ENCODE data around the gene USP3.

The USP3 gene

GRCh38 chr15:63504247-63504978, at the start of gene USP3:
TSS of gene USP3 (plus strand) at chr15:63504593. CDS start at chr15:63504740, 147 bp downstream.
- peak; percentile 96 for DNase-seq

DNA sequence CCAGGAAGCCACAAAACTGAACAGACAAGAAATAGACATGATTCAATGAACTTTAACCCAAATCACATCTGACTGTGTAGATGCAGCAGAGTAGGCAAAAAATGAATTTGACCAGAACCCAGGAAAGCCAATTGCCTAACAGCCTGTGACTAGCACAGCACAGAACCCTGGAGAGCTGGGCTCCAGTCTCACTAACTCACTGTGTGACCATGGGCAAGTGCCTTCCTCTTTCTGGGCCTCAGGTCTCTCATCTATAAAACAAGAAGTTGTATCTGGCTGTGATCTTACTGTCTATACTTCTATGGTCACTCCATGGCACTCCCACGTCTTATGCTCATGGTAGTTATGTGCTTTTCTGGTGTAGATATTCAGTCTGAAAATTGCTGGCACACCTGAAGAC, 48.1 kb upstream of the USP3 start:
- no peak for DNase-seq

- DNase-seq = no peak
Measured at GRCh38 chr15:63457379-63457778, 47.0 kb upstream of the USP3 start.

DNA sequence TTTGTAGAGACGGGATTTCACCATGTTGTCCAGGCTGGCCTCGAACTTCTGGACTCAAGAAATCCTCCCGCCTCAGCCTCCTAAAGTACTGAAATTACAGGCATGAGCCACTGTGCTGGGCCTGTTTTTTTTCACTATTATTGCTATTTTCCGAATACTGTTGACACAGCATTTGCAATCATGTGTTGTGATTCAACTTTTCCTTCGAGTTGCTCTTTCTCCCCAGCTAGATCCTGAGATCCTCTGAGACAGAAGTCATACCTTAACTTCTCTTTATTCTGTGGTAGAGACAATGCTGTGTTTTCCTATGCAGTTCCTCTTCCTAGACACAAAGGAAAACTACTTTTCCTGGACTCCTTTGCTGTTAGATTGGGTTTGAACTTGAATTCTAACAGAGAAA, 46.4 kb upstream of the USP3 start:
- DNase-seq = no peak

DNA sequence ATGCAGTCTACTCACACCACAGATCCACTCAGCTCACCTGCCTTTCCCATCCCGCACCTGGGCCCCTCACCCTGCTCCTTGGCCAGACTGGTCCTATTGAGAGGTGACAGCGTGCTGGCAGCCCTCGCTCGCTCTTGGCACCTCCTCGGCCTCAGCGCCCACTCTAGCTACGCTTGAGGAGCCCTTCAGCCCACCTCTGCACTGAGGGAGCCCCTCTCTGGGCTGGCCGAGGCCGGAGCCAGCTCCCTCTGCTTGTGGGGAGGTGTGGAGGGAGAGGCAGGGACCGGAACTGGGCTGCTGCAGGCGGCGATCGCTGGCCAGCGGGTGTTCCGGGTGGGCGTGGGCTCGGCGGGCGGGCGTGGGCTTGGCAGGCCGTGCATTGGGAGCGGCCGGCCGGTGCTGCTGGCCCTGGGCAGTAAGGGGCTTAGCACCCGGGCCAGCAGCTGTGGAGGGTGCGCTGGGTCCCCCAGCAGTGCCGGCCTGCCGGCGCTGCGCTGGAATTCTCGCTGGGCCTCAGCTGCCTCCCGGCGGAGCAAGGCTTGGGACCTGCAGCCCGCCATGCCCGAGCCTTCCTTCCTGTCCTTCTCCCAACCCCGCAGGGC, 45.5 kb upstream of the USP3 start:
- DNase-seq = no peak

- DNase-seq = no peak
Measured at GRCh38 chr15:63460210-63461155, 43.9 kb upstream of the USP3 start.

DNA sequence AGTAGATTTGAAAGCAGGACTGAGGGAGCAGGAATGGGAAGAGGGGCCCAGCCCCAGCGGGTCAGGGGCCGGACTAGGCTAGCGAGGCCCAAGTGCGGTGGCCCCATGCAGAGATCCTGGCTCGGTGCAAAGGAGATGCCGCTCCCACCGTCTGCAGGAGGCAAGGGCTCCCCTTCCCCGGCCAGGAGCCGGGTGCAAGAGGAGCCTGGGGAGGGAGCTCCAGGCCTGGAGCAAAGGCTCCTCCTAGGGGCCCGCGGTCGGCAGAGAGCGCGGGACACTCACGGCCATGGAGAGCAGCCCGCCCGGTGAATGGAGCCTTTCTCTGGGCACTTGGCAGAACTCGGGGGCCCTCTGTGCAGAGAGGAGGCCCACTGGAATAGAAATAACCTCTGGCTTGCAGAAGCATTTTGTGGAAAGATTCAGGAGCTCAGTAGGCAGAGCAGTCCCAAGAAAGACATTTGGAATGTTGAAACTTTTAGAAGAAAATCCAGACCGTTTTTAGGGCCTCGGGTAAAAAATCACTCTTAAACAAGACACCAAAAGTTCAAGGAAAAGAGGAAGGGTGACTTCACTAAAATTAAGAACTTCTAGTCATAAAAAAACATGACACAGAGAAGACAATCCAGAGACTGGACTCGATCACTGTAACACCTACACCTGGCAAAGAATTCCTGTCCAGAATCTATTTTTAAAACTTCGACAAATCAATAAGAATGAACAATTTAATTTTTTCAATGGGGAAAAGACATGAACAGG, 43.0 kb upstream of the USP3 start:
- no peak for DNase-seq

DNA sequence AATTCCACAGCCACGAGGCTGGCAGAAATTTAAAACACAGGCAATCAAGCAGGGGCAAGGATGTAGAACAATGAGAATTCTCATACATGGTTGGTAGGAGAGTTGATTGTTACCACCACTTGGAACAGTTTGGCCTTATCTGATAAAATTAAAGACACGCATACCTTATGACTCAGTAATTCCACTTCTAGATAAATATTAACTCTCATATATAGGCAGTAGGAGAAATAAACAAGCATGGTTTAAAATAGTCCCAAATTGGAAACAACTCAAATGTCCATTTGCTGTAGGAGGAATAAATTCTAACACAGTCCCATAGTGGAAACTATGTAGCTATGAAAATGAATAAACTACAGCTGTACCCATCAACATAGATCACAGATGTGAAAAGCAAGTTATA, 42.3 kb upstream of the USP3 start:
- no peak for DNase-seq

DNA sequence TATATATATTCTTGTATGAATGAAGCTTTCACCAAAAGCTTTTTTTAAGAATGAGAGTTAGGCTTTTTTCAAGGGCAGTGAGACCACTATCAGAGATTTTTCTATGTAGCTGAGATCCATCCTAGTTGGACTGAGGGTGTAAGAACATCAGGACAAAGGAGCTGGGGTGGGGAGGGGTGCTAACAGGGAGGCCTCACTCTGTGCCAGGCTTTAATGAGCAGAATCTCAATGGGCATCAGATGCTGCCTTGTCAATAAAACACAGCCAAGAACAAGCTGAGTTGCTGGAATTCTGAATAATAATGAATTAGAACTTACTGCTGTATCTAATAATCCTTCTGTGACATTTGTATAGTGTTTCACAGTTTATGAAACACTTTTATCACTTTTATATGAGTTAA, 41.4 kb upstream of the USP3 start:
- DNase-seq = no peak

DNA sequence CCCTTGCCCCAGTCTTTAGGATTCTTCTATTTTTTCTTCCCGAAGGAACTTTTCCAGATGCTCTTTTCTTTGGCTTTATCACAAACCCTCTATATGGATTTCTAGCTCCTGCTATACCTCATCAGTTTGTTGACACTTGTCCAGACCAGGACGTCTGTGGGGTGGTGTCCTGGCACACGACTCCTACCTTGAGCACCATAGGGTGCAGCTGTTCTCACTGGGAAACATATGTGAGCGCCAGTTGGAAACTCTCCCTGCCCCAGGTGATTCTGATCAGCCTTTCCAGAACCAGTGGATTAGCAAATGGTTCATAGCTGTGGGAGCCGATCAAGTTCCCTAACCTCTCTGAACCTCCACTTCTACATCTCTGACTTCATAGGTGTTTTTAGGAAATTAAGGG, 40.6 kb upstream of the USP3 start:
- no peak for DNase-seq

GRCh38 chr15:63465104-63465503, 39.3 kb upstream of the USP3 start:
- no peak for DNase-seq

DNA sequence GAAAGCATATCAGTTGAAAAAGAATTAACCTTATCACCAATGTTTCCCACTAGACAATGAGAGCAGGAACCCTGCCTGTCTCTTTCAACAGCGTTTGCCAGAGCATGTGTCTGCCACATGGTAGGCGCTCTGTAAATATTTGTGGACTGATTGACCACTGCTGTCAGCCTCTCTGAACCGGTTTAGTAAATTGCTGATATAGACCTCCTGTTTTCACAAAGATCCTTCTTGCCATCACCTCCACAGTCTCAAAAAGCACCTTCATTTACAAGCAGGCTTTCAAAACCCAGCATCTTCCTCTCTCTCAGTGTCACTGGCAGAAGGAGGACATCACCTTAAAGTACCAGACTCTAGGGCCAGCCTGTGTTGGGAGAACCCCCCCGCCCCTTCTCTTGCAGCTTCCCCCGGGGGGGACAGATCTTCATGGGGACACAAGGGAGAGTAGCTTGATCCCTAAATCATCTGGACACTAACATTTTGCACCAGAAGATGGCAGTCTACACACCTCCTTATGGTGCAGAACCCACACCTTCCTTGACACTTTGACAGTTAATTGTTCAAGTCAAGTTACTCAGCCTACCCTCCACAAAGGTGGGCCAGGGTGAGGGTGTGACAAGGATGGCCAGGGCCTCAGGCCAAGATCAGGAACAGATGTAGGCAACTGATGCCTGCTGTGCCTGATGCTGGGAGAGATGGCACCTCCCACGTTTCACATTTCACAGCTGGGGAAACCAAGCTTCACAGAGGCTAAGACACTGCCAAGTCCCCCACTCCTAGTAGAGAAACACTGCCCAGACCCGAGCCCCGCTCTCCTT, 37.8 kb upstream of the USP3 start:
- peak; percentile 34 for DNase-seq

- no peak for DNase-seq
Measured at GRCh38 chr15:63469190-63469589, 35.2 kb upstream of the USP3 start.

GRCh38 chr15:63469984-63470383, 34.4 kb upstream of the USP3 start:
- no peak for DNase-seq

DNA sequence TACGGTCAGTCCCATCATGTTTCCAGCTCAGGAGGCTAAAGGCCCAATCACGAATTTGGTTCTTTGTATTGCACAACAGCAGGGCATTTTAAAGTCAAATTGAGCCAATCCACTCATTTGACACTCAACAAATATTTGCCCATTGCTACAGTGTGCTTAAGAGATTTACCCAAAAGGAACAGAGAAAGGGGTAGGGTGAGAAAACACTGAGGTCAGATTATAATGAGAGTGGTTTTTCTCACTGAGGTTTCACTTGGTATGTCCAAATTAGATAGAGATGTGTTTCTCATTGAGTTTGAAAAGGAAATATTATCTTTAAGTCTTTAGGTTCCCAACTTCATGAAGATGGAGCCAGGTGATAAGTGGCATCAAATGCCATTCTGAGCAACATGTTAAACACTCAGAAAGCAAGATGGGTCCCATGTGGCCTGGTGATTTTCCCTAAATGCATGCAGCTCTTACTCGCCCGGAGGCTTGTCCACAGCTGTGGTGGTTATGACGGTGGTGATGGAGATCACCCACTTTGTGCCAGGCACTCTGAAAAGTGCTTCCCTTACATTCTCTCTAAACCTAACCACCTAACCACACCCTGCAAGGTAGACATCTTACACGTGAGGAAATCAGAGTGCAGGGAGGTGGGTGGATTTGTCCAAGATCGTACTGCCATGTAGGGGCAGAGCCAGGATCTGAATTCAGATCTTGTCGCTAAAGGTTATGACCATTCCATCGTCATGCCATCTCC, 31.2 kb upstream of the USP3 start:
- DNase-seq = no peak

DNA sequence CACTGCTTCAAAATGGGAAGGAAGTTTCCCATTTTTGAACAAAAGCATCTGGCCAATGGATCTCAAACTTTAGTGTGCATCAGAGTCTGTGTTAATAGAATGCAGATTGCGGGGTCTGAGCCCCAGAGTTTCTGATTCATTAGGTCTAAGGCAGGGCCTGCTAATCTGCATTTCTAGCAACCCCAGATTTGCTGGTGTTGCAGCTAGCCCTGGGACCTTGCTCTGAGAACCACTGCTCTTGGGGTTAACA, 30.7 kb upstream of the USP3 start:
- DNase-seq = no peak

DNA sequence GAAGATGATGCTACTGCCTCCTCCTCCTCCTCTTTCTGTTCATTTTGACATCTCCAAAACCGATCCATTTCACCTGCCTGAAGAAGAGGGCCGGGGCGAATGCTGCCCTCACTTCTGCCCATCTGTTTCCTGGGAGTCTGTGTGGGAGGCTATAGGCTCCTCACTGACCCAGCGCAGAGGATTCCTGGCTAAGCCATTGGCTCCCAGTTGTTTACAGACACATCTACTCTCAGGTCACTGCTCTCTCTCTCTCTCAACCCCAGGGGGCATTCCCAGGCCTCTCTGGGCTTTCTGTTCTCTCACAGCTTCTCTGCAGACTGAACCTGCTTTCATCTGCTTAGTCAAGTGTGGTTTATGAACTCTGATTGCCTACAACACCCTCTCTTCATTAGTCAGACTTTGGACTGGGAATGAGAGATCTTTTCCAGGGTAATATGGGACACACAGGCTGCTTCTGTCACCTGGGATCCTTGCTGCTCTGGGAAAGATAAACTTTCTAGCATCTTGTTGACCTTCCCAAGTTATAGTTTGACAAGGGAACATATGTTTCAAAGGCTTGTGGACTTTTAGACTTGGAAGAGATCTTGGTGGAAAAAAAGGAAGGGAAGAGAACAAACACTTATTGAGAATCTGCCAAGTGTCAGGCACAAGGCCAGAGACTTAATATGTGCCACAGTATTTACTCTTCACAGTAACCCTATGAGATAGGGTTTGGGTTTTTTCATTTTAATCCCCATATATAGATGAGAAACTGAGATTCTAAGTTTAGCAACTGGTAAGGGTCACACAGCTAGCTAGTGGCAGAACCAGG, 30.2 kb upstream of the USP3 start:
- no peak for DNase-seq

DNA sequence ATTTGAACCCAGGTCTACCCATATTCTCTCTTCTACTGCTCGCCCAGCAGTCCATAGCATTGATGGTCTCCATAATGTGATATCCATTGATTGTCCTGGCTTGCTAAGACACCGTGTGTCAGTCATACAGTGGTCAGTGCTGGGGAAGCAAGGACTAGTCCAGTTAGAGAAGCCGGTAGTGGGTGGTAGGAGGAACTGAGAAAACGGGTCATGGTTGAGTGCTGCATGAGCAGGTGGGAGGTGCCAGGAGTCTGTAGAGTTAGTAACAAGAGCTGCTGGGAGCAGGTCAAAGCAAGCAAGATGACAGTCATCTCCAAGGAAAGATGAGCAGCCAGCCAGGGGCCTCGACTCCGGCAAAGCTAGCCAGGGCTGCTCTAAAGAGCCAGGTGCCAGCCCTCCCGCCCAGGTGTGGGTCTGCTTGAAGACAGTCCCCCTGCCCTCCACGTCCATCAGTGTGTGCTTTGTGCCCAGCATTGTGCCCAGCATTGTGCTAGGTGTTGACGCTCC, 29.5 kb upstream of the USP3 start:
- no peak for DNase-seq

GRCh38 chr15:63475707-63476106, 28.7 kb upstream of the USP3 start:
- no peak for DNase-seq

- no peak for DNase-seq
Measured at GRCh38 chr15:63476229-63476632, 28.2 kb upstream of the USP3 start.

GRCh38 chr15:63478243-63478642, 26.1 kb upstream of the USP3 start:
- DNase-seq = no peak

Data from NK-92 treated with Interleukin-12 subunit alpha and Interleukin-12 subunit beta, amount 100 ng/mL, for 24 hours (cell line).